Right lobe of liver (tissue), 6 donors: ENCODE results near the gene PCGF5. TPM values are rescaled to one million over a fixed set of nuclear protein-coding genes. Genes with fewer than 3 reads are reported as not detected.

Experiments
- ATAC-seq, 4 donors: fragments of 200-7000 bp; cut with Tn5 transposase; one replicate each; pipeline ENCODE4 v1.9.1; 2020; ENCODE audit warnings: mild to moderate bottlenecking in 4 of 4, moderate library complexity in 4 of 4
- DNase-seq, 3 donors: peaks; one replicate each; pipeline ENCODE4 v3.0.0-alpha.2; 2020
- H3K27ac ChIP-seq, 3 donors: fragments of 200-600 bp; one replicate each; pipeline ENCODE4 v1.8.0; 2022
- H3K27me3 ChIP-seq, 2 donors: fragments of 200-600 bp; one replicate each; pipeline ENCODE4 v1.8.0; 2022
- H3K36me3 ChIP-seq, 4 donors: fragments of 200-600 bp; sonication (generic) in 1 of 4; one replicate each; pipeline versions ENCODE4 v1.5.1 to v1.8.0; 2017 to 2022; ENCODE audit warnings: control low read depth in 1 of 4
- H3K4me1 ChIP-seq, 4 donors: fragments of 200-600 bp; sonication (generic) in 1 of 4; one replicate each; pipeline versions ENCODE4 v1.5.1 to v1.8.0; 2017 to 2022; ENCODE audit warnings: control low read depth in 1 of 4
- H3K4me3 ChIP-seq, 3 donors: fragments of 200-600 bp; one replicate each; pipeline ENCODE4 v1.8.0; 2022
- H3K9me3 ChIP-seq, 4 donors: fragments of 200-600 bp; sonication (generic) in 1 of 4; one replicate each; pipeline versions ENCODE4 v1.5.1 to v1.8.0; 2017 to 2022; ENCODE audit warnings: control low read depth in 1 of 4
- POLR2A ChIP-seq: fragments of 450-650 bp; IDR thresholded peaks from one replicate; pipeline ENCODE4 v1.6.1; 2017; ENCODE audit warnings: antibody characterized with exemption, mild to moderate bottlenecking
- WGBS: methylation state at CpG from one replicate; pipeline ENCODE4 v1.1.6; 2018; ENCODE audit warnings: low coverage, low lambda C conversion rate; ENCODE audit not compliant: insufficient coverage; ENCODE audit errors: missing lambda C conversion rate; 5-methylcytosine and 5-hydroxymethylcytosine counted together
- intact Hi-C, 2 donors: fragments of 100-400 bp; cut with DNase I; formaldehyde crosslinking; loops; one replicate each; pipeline versions ENCODE4 v1.11.2 to v1.14.1; 2022
- total RNA-seq, 6 experiments: library from RNA; depleted of rRNA in 2 of 6; stranded (reverse); fragments of >200 nt in 2 of 6; fragmentation: NEBNext Ultra II Directional in 3 of 6; extraction: Animal tissue kit (Norgen Biotek cat#: 25700) in 3 of 6; gene quantifications; one replicate each; pipeline versions ENCODE4 v1.1.0 to v1.2.4, GENCODE V29; 2016 to 2023
- TF ChIP-seq, protein P1 (sequence below), 4 donors: fragments of 200-600 bp in 3 of 4; fragments of 450-650 bp in 1 of 4; IDR thresholded peaks; one replicate each; pipeline versions ENCODE4 v1.5.1 to v1.8.0; 2016 to 2022; ENCODE audit warnings: antibody characterized with exemption in 4 of 4, mild to moderate bottlenecking in 2 of 4
- donor health status: DM: no; HTN: yes; CAD: no.
- donor health status: DM: no; HTN: no; CAD: no.
- donor health status: DM: no; HTN: no; CAD: no.
- donor health status: DM: no; HTN: yes; CAD: no.
- donor health status: DM: no; HTN: yes; CAD: no.

PCGF5 gene
- total RNA-seq, 6 experiments from 2014 or later: 25.6 to 30.9 (median 30.0) TPM

DNA sequence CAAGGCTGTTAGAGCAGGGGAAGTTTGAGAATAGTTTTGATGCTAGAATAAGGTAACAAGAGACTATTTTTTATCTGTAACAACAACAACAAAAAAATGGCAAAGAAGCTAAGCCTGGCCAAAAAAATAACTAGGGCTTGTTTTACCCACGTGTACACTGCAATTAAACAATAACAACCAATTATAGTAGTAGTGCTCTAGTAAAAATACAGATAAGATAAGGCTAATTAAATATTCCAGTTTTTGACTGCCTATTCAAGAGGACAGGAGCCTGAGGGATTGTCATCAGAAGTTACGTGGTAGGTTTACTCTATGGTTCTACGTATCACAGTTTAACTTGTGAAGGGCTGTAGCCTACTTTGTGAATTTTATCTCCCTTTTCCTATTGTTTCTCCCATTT is 29.2 kb downstream of the PCGF5 start:
- H3K27ac ChIP-seq: no peak overlapping the region
- H3K9me3 ChIP-seq: no peaks in the 10 kb centered on the region
- TF ChIP-seq POLR2A: no peak
- TF ChIP-seq, protein P1, sequence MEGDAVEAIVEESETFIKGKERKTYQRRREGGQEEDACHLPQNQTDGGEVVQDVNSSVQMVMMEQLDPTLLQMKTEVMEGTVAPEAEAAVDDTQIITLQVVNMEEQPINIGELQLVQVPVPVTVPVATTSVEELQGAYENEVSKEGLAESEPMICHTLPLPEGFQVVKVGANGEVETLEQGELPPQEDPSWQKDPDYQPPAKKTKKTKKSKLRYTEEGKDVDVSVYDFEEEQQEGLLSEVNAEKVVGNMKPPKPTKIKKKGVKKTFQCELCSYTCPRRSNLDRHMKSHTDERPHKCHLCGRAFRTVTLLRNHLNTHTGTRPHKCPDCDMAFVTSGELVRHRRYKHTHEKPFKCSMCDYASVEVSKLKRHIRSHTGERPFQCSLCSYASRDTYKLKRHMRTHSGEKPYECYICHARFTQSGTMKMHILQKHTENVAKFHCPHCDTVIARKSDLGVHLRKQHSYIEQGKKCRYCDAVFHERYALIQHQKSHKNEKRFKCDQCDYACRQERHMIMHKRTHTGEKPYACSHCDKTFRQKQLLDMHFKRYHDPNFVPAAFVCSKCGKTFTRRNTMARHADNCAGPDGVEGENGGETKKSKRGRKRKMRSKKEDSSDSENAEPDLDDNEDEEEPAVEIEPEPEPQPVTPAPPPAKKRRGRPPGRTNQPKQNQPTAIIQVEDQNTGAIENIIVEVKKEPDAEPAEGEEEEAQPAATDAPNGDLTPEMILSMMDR (IDR thresholded peaks at IDR 0.05): no peak
- H3K27me3 ChIP-seq: no peaks in the 10 kb centered on the region
- H3K4me1 ChIP-seq: peaks cover 0 to 4% (median 0%) of the 10 kb centered on the region in 4 donors
- 67% methylated on average over 3 of the region's 3 CpGs for WGBS
- H3K36me3 ChIP-seq: peaks cover 0 to 10% (median 4%) of the 10 kb centered on the region in 4 donors
- DNase-seq (no peak), ATAC-seq (no peak)
- no peak overlapping the region for H3K4me3 ChIP-seq
- intact Hi-C loops: loop anchor here in 1 of 2 donors (10.0 kb wide), 1 partner anchor 245 kb away; no protein-coding TSS in a partner anchor

DNA sequence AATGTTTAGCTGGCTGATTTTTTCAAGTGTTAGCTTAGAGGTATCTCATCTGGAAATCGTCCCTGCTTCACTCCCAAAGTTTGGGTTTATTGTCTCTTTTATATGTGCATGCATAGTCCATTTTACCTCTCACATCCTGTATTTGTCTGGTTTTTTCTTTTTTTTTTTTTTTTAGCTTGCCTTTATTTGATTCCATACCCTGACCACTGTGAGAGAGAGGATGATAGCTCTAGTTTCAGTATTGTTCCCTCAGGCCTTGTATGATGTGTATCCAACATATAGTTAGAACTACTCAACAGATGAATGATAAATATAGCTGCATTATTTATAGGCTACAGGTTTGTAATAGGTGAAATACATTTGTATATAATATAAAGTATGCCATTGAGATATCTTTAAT is 29.9 kb downstream of the PCGF5 start:
- H3K4me1 ChIP-seq: peaks cover 0 to 4% (median 0%) of the 10 kb centered on the region in 4 donors
- 50% methylated on average over 1 of the region's 1 CpG for WGBS

DNA sequence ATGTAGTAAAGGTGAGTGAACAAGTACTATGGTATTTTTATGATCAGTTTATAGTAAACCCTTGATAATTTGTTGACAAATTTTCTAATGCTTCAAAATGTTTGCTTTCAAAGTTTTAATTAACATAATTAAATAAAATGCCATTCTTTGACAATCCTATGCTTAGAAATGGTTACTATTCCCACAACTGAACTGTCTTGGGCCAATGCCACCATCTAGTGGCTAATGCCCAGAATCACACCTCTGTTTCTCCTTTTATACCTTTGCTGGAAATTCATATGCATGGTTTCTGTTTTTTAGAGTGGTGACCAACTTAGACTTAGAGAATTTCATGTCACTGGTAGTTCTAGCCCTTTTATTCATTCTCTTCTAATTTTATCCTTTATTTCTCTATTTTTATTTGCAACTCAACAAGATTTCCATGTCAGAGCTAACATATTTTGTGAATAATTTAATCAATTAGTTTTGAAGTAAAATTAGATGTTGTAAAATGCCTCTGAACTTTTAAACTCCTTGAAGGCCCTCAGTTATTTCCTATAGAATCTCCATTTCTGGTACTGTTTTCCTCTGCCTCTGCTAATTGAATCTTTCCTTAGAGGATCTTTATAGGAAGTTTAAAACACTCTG is 31.1 kb downstream of the PCGF5 start:
- H3K27me3 ChIP-seq: no peaks in the 10 kb centered on the region
- H3K4me1 ChIP-seq: peaks cover 0 to 4% (median 0%) of the 10 kb centered on the region in 4 donors
- H3K27ac ChIP-seq: no peak overlapping the region
- peak; percentile 85 to 94 (median 91) for ATAC-seq
- DNase-seq: peak in 2 of 3 donors; percentile 21 to 57
- peaks cover 0 to 13% (median 6%) of the 10 kb centered on the region in 4 donors for H3K36me3 ChIP-seq
- no peaks in the 10 kb centered on the region for H3K9me3 ChIP-seq
- intact Hi-C loops: no loop called here
- TF ChIP-seq POLR2A: no peak
- TF ChIP-seq, protein P1 (IDR thresholded peaks at IDR 0.05): peak; percentile 89 to 97 (median 92)
- no peak overlapping the region for H3K4me3 ChIP-seq

More for the DNA sequence above, 29.9 kb downstream of the PCGF5 start:
- no peaks in the 10 kb centered on the region for H3K27me3 ChIP-seq
- intact Hi-C loops: no loop called here
- H3K4me3 ChIP-seq: no peak overlapping the region
- TF ChIP-seq POLR2A: no peak
- TF ChIP-seq, protein P1 (IDR thresholded peaks at IDR 0.05): no peak
- no peak overlapping the region for H3K27ac ChIP-seq
- ATAC-seq (no peak), DNase-seq (no peak)
- no peaks in the 10 kb centered on the region for H3K9me3 ChIP-seq
- H3K36me3 ChIP-seq: peaks cover 0 to 10% (median 5%) of the 10 kb centered on the region in 4 donors

DNA sequence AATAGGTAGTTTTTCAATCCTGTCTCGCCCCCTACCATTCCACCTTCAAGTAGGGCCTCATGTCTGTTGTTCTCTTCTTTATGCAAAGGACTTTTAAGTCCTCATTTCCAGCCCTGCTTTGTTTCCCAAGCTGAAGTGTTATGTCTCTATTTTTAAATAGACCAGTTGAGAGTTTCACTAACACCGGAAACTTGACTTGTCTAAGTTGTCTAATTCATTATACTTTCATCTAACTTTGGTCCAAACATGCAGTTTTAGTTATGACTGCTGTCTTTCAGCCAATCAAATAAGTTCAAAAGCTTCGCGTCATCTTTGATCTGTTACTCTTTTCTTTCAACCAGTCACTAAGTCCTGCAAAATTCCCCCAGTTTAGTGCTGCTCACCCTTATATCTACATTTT is 32.8 kb downstream of the PCGF5 start:
- intact Hi-C loops: no loop called here
- H3K9me3 ChIP-seq: no peaks in the 10 kb centered on the region
- DNase-seq (no peak), ATAC-seq (no peak)
- TF ChIP-seq POLR2A: no peak
- TF ChIP-seq, protein P1 (IDR thresholded peaks at IDR 0.05): no peak
- H3K36me3 ChIP-seq: peaks cover 0 to 13% (median 6%) of the 10 kb centered on the region in 4 donors
- no peaks in the 10 kb centered on the region for H3K27me3 ChIP-seq
- no peak overlapping the region for H3K4me3 ChIP-seq
- 90% methylated on average over 4 of the region's 4 CpGs for WGBS
- H3K4me1 ChIP-seq: no peaks in the 10 kb centered on the region
- no peak overlapping the region for H3K27ac ChIP-seq
